Caco-2 (cell line): ENCODE results near the gene GUK1. TPM values are rescaled to one million over a fixed set of nuclear protein-coding genes. Genes with fewer than 3 reads are reported as not detected.

Experiments
- BruUV-seq: library from RNA; stranded (reverse); fragments of 400-500 nt; replicated peaks from 2 replicates; lab custom pipeline; 2021; lab: Mats Ljungman, UMichigan
- CTCF ChIA-PET: fragments of 300-600 bp; sonication (Branson Sonifier 250); formaldehyde crosslinking; loops from one replicate; lab custom pipeline; 2022; ENCODE audit warnings: antibody characterized with exemption; lab: Charles Lee
- POLR2A ChIA-PET: fragments of 300-600 bp; sonication (Branson Sonifier 250); formaldehyde crosslinking; loops from one replicate; lab custom pipeline; 2022; ENCODE audit warnings: antibody characterized with exemption; lab: Charles Lee
- DNase-seq, 2 experiments: peaks; one replicate each; pipeline versions ENCODE4 v3.0.0 to v3.0.0-alpha.2; 2020 to 2022
- H3K27me3 ChIP-seq: replicated peaks from 2 replicates; pipeline ENCODE4 v1.6.0; 2011; ENCODE audit warnings: low read length; ENCODE audit not compliant: control insufficient read depth, insufficient read depth
- H3K36me3 ChIP-seq: 2 replicates; pipeline ENCODE4 v1.5.1; 2011; ENCODE audit warnings: low read length; ENCODE audit not compliant: control insufficient read depth, insufficient read depth
- H3K4me1 ChIP-seq: fragments of 250-450 bp; sonication (Bioruptor Pico); 2 replicates; pipeline ENCODE4 v1.5.1; 2020; ENCODE audit warnings: mild to moderate bottlenecking
- H3K4me3 ChIP-seq: 2 replicates; pipeline ENCODE4 v1.5.1; 2011; ENCODE audit warnings: low read depth, mild to moderate bottlenecking, control low read depth, low read length
- H3K9me3 ChIP-seq: fragments of 250-450 bp; sonication (Bioruptor Pico); 2 replicates; pipeline ENCODE4 v1.5.1; 2020; ENCODE audit warnings: mild to moderate bottlenecking, moderate library complexity
- H3K27ac Mint-ChIP-seq: one replicate; pipeline ENCODE4 v1.8.0; 2022; ENCODE audit warnings: mixed read lengths; ENCODE audit not compliant: unreplicated experiment
- H3K27me3 Mint-ChIP-seq: one replicate; pipeline ENCODE4 v1.8.0; 2022; ENCODE audit warnings: mixed read lengths; ENCODE audit not compliant: insufficient read depth, unreplicated experiment
- H3K36me3 Mint-ChIP-seq: one replicate; pipeline ENCODE4 v1.8.0; 2022; ENCODE audit warnings: mild to moderate bottlenecking, mixed read lengths; ENCODE audit not compliant: insufficient read depth, unreplicated experiment
- H3K4me1 Mint-ChIP-seq: one replicate; pipeline ENCODE4 v1.8.0; 2022; ENCODE audit warnings: low read depth, mixed read lengths; ENCODE audit not compliant: unreplicated experiment
- H3K4me3 Mint-ChIP-seq: one replicate; pipeline ENCODE4 v1.8.0; 2022; ENCODE audit warnings: mild to moderate bottlenecking, moderate library complexity, mixed read lengths; ENCODE audit not compliant: unreplicated experiment
- H3K9me3 Mint-ChIP-seq: one replicate; pipeline ENCODE4 v1.8.0; 2022; ENCODE audit warnings: mixed read lengths; ENCODE audit not compliant: unreplicated experiment
- CTCF ChIP-seq, 2 experiments: fragments of 200-600 bp in 1 of 2; IDR thresholded peaks; 1 replicate in 1 of 2; 2 replicates in 1 of 2; pipeline versions ENCODE4 v1.5.1 to v1.8.0; 2011 to 2022; ENCODE audit warnings: antibody characterized with exemption in 1 of 2, control low read depth in 1 of 2, inconsistent platforms in 1 of 2, low read depth in 1 of 2, low read length in 1 of 2, mild to moderate bottlenecking in 1 of 2, moderate library complexity in 1 of 2; ENCODE audit not compliant: insufficient read depth in 1 of 2, severe bottlenecking in 1 of 2, unreplicated experiment in 1 of 2
- intact Hi-C: fragments of 100-400 bp; cut with micrococcal nuclease; formaldehyde crosslinking; loops from one replicate; pipeline ENCODE4 v1.10.0; 2022; ENCODE audit not compliant: unreplicated experiment
- total RNA-seq: library from RNA; stranded (reverse); gene quantifications from 2 replicates; pipeline ENCODE4 v1.2.3, GENCODE V29; 2022

The GUK1 gene
- total RNA-seq, 1 experiment from 2014 or later: 73.6 TPM

GRCh38 chr1:228178737-228179684 lies 38.9 kb downstream of the GUK1 start:
- POLR2A ChIA-PET: no interaction called here
- CTCF ChIA-PET: interaction anchor here (1.2 kb wide), 1 partner anchor 14 kb away, joined by 3 read pairs; no protein-coding TSS in a partner anchor

GRCh38 chr1:228180271-228180958 lies 40.3 kb downstream of the GUK1 start:
- Mint-ChIP-seq H3K4me1 (no peaks in the 10 kb centered on the region), H3K4me3 (no peak overlapping the region), H3K9me3 (no peaks in the 10 kb centered on the region), H3K27me3 (no peaks in the 10 kb centered on the region), H3K27ac (no peak overlapping the region), H3K36me3 (peaks cover 6% of the 10 kb centered on the region)
- Histone ChIP-seq H3K9me3 (no peaks in the 10 kb centered on the region), H3K4me1 (no peaks in the 10 kb centered on the region), H3K36me3 (no peaks in the 10 kb centered on the region), H3K27me3 (no peaks in the 10 kb centered on the region), H3K4me3 (no peak overlapping the region)
- CTCF ChIA-PET: interaction anchor here (0.6 to 0.7 kb wide), 2 partner anchors 9 to 129 kb away, joined by 3 to 8 read pairs; no protein-coding TSS in a partner anchor
- BruUV-seq: no TSS peak
- peak in 1 of 2 experiments; percentile 9 for DNase-seq
- TF ChIP-seq CTCF (IDR thresholded peaks at IDR 0.05; ENCODE audit: insufficient read depth in 1 of 2, low read depth in 1 of 2, low read length in 1 of 2, severe bottlenecking in 1 of 2, unreplicated experiment in 1 of 2): peak in 1 of 2 experiments; percentile 56
- POLR2A ChIA-PET: no interaction called here
- intact Hi-C loops: loop anchor here (5.0 kb wide), 1 partner anchor 48 kb away; no protein-coding TSS in a partner anchor

More at GRCh38 chr1:228178737-228179684, 38.9 kb downstream of the GUK1 start:
- Mint-ChIP-seq H3K27ac (no peak overlapping the region), H3K4me1 (no peaks in the 10 kb centered on the region), H3K36me3 (peaks cover 6% of the 10 kb centered on the region), H3K4me3 (no peak overlapping the region), H3K27me3 (no peaks in the 10 kb centered on the region), H3K9me3 (no peaks in the 10 kb centered on the region)
- Histone ChIP-seq H3K4me3 (no peak overlapping the region), H3K27me3 (no peaks in the 10 kb centered on the region), H3K36me3 (no peaks in the 10 kb centered on the region), H3K9me3 (peaks cover 4% of the 10 kb centered on the region; the same call in 1 of the 2 replicates), H3K4me1 (no peaks in the 10 kb centered on the region)
- DNase-seq: peak in 1 of 2 experiments; percentile 26
- TSS peak; percentile 22 for BruUV-seq
- TF ChIP-seq CTCF (IDR thresholded peaks at IDR 0.05; ENCODE audit: insufficient read depth in 1 of 2, low read depth in 1 of 2, low read length in 1 of 2, severe bottlenecking in 1 of 2, unreplicated experiment in 1 of 2): no peak
- intact Hi-C loops: no loop called here
